Stimulated activated CD8-positive, alpha-beta memory T cell treated with anti-CD3 and anti-CD28 coated beads, Interleukin-15, amount 100 ng/mL, for 24 hours (primary cell): ENCODE measurements around the gene BOD1.

Experiments
- DNase-seq: peaks from one replicate; pipeline ENCODE4 v3.0.0-alpha.2; 2020; ENCODE audit warnings: low read depth

Gene BOD1

DNA sequence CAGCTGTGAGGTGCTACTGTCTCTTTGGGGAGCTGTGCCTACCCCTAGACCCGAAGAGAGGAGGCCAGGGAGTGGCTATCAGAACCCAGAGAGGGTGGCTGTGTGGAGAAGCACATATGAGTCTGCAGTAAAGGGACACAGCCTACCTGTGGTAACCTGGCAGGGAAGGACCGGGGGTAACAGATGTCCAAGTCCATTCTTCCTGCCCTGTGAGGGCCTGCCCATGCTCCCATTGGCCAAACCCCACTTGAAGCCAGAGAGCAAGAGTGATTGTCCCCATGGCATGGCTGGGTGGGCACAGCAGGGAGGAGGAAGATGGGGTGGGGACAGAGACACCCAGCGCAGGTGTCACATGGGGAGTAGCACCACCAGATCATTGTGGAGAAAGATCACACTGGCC is 39.3 kb downstream of the BOD1 start:
- no peak for DNase-seq

DNA sequence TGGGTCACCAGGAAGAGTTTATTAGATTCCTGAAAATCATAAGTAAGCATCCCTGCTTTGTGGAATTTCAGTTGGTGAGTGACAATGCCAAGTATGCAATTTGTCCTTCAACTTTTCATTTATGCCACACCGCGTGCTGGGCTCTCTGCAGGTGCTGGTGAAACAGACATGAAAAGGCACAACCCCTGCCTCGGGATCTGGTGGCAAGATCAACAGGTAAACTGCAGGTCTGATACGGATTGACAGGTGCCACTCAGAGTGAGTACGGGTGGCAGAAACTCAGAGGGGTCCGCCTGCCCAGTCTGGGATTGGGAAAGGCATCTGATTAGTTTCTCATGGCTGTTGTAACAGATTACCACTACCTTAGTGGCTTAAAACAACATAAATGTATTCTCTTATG is 40.5 kb downstream of the BOD1 start:
- DNase-seq: no peak

DNA sequence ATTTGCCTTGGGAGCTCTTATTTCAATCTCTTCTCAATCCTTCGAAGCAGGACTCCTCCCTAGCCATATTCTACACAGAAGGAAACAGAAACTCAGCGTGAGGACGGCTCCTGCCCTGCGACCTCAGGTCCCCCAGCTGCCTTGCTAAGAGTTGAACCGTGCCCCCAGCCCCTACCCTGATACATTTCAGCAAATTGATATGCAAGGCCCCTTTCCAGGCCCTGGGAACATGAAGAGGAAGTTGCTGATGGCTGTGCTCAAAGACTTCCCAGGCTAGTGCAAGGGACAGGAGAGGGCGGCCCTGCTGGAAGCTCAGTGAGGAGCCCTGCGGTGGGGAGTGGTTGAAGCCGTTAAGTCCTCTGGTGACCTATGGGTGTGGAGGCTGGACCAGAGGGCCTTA is 41.5 kb downstream of the BOD1 start:
- no peak for DNase-seq

DNA sequence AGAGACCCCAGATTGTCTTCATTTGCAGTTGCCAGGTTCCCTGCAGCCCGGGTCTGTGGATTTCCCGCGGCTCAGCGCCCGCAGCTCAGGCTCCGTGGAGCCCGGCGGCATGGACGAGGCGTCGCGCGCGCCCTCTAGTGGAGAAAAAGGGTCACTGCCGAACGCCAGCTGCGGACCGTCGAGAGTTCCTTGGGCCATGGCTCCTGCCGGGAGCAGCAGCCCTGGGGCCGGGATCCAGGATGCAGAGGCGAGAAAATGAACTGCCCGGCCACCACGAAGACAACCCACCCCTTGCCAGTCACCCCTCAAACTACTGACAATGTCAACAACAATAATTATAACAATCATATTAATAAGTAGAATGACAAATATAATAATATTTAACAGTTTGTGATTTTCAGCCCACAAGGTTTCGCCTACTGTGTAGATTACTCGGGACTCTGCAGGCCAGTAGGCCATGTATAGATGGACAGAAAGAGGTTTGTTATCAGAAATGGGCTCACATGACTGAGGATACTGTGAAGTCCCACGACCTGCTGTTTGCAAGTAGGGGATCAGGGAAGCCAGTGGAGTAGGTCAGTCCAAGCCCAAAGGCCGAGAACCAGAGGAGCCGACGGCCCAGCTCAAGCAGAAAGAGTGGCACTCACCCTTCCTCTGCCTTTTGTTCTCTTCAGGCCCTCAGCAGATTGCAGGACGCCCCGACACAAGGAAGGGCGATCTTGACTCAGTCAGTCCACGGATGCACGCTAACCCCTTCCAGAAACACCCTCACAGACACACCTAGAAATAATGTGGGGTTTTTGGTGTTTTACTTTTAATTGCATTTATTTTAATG is 43.1 kb downstream of the BOD1 start:
- DNase-seq: peak; percentile 47

DNA sequence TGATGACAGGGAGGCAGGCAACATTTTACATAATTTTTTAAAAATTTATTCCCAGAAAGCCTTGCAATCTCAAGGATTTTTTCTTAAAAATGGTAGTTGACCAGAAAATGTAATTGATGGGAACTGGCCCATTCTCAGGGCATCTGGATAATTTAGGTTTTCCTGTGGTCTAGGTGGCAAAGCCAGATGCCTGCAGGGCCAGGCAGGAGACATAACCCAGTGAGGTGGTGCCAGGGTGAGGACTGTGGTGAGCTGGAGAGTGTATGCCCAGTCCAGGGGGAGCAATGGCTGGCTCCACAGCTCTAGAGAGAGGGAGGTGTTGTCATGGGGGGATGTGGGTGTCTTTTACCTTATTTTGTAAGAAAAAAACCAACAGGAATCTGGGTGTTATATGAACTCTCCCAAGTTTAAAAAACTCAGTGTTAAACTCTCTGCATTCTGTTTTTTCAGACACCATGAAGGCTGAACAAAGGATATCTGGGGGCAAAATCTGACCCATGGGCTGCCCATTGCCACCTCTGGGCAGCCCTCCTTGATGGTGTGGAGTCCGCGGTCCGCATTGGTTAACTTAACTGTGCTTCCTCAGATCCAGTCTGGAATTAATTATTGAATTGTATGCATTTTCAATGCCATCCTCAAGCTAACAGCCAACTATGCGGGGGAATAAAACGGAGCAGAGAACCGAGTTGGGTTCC is 43.9 kb downstream of the BOD1 start:
- DNase-seq: no peak

DNA sequence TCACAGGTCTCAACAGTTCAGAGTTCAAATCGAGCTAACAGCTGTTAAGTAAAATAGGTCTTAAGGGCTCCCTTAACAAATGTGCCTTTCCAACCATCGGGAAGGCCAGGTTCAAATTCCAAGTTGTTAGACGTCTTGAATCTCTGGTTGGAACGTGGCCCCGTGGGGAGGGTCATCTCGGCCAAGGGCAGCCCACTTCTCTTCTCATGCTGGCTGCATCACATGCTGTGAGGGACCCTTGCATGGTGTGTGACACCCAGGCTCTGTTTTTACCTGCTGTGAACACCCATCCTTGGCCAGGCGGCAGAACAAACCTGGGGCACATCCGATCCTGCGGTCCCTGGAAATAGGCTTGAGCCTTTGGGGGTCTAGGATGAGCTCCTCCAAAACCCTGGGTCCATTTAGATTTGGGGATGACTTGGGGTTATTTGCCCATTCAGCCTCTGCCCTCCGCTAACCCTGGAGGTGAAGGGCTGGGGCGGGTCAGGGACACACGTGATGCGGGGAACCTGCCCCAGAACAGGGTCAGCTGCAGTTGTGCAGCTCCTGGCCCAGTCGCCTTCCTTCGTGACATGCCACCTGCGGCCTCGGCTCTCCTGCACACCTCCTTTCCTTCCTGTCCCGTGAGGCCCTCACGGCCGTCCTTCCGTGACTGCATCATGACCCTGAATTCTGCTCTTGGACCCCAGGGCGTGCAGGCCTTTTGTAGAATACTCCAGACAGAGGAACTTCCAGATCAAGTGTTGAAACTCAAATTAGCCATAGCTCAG is 45.9 kb downstream of the BOD1 start:
- DNase-seq: no peak

DNA sequence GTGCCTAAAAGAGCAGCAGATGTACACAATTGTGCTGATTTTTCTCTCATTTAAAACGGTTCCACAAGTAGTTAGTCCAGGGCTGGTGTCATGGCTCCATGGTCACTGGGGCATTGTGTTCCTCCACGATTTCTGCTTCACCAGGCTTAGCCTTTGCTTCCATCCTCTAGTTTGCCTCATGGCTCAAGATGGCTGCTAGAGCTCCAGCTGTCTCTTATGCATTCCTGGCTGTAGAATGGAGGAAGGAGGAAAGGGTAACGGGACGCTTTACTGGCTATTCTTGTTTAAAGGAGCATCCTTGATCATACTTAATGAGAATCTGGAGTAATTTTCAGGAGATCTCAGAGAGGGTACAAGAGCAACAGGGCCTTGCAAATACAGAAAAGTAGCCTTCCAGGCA is 47.7 kb downstream of the BOD1 start:
- DNase-seq: no peak

DNA sequence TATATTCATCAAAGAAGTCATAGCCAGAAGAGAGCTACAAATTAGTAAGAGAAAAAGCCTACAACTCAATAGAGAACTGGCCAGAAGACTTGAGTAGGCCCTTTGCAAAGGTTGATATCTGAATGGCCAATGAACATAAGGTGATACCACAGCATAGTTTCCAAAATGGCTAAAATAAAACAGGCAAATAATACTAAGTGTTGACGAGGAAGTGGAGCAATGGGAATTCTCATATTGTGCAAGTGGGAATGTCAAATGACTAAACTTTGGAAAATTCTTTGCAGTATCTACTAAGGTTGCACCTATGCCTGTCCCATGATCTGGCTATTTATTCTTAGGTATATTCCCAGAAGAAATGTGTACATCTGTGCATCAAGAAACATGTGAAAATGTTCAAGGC is 48.3 kb downstream of the BOD1 start:
- no peak for DNase-seq

DNA sequence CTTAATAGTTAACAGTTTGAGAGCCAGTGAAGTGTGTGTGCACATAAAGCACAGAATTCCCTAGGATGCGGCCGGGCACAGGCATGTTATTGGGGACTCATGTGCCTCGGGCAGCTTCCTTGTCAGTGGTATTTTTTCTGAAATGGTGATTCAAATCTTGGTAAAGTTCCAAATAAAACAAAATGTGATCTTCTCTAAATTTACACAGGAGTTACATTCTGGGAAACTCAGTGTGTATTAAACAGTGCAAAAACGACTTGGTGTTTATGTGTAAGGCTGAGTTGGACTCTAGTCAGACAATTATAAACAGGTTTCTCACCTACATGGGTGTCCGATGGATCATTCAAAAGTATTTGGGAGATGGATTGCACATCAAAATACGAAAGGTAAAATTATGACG is 48.9 kb downstream of the BOD1 start:
- DNase-seq: no peak

DNA sequence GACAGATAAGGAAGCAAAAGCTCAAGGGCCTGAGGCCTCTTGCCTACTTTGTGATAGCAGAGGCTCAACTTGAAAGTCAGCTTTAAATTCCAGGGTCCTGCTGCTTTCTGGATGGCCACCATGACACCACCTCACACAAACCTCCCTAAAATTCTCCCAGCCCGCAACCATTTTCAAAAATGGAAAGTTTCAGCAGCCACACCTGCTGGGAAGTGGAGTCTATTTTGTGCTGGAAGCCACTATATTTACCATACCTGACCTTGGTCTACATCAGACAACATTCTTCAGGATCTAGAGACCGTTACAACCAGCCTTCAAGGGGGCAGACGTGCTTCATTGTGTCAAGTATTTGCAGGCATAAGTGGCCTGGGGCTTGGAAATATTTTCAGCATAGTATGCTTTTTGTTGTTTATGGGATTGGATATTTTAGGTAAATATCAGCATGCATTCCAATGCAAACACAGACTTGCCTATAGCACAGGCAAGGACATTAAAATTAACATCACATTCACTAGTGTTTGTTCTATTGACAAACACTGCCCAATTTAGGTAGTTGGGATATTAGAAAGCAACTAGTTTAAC is 50.9 kb downstream of the BOD1 start:
- no peak for DNase-seq

DNA sequence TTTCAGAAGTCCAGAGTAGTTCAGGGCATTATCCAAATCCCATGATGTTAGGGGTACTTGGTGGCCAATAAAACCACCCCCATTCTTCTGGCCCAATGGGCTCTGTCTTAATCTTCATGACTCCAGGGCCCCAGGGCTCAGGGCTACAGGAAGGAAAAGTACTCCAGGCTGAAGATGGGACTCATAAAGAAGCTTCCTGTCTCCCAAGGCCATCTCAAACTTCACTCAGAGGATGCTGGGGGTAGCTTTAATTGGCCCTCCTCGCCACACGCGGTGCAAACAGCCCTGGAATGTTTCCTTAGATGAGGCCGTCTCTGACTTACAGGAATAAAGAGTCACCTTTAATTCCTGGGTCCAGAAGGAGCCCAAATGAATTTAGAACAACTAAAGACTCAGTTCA is 52.3 kb downstream of the BOD1 start:
- no peak for DNase-seq

DNA sequence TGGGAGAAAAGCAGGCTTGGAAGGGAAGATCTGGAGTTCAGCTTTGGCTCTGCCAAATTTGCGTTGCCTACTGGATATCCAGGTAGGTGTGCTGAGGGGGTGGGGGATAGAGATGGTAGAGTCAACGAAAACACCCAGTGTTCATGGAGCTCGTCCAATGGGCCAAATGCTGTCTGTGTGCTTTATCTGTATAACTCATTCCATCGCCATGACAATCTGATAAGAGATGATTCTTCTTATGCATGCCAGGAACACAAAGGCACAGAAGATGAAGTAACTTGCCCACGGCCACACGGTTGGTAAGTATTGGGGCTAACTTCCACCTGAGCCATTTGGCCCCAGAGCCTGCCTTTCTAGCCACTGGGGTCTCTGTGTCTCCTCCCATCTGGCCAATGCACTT is 53.2 kb downstream of the BOD1 start:
- no peak for DNase-seq

DNA sequence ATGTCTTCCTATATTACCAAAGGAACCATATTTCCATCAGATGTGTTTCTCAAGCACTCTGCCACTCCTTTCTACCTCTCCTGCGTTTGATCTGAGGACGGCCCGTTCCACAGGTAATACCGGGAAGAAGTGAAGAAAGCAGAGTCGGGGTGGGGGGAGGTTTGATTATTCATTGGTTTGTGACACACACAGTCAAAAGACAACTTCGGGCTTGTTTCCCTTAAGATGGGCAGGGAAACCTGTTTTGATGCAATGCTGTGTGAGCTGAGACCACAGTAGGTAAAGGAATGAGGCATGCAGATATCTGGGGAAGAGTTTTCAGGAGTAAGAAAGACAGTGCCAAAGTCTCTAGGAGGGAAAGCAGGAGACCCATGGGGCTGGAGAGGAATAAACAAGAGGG is 54.0 kb downstream of the BOD1 start:
- no peak for DNase-seq
